ENCODE data around the gene CCDC142.

The CCDC142 gene

DNA sequence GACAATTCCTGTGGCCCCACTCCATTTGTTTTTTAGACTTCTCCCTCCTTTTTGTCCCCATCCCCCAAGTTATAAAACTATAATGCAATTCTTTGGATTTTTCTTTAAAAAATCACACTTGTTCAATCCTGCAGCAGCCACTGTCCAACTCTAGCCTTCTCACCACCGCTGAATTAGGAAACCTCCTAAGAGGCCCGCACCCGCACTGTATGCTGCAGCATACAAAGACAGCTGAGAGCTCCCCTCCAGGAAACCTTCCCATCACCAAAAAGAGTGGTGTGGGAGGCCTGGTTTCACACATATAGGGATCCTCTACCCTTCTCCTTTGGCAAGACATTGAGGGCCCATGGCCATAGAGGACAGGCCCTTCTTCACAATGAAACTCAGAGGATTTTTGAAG is 21.8 kb upstream of the CCDC142 start:
- TF ChIP-seq, protein P1, sequence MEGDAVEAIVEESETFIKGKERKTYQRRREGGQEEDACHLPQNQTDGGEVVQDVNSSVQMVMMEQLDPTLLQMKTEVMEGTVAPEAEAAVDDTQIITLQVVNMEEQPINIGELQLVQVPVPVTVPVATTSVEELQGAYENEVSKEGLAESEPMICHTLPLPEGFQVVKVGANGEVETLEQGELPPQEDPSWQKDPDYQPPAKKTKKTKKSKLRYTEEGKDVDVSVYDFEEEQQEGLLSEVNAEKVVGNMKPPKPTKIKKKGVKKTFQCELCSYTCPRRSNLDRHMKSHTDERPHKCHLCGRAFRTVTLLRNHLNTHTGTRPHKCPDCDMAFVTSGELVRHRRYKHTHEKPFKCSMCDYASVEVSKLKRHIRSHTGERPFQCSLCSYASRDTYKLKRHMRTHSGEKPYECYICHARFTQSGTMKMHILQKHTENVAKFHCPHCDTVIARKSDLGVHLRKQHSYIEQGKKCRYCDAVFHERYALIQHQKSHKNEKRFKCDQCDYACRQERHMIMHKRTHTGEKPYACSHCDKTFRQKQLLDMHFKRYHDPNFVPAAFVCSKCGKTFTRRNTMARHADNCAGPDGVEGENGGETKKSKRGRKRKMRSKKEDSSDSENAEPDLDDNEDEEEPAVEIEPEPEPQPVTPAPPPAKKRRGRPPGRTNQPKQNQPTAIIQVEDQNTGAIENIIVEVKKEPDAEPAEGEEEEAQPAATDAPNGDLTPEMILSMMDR (IDR thresholded peaks at IDR 0.05; ENCODE audit: low read depth, low read length) = no peak
- Histone ChIP-seq H3K27me3 (no peaks in the 10 kb centered on the region), H3K9me3 (no peaks in the 10 kb centered on the region), H3K36me3 (peaks cover 26% of the 10 kb centered on the region), H3K4me1 (peaks cover 11% of the 10 kb centered on the region), H3K4me3 (ENCODE audit: low read depth, low read length) (no peak overlapping the region)
- no peak for DNase-seq

DNA sequence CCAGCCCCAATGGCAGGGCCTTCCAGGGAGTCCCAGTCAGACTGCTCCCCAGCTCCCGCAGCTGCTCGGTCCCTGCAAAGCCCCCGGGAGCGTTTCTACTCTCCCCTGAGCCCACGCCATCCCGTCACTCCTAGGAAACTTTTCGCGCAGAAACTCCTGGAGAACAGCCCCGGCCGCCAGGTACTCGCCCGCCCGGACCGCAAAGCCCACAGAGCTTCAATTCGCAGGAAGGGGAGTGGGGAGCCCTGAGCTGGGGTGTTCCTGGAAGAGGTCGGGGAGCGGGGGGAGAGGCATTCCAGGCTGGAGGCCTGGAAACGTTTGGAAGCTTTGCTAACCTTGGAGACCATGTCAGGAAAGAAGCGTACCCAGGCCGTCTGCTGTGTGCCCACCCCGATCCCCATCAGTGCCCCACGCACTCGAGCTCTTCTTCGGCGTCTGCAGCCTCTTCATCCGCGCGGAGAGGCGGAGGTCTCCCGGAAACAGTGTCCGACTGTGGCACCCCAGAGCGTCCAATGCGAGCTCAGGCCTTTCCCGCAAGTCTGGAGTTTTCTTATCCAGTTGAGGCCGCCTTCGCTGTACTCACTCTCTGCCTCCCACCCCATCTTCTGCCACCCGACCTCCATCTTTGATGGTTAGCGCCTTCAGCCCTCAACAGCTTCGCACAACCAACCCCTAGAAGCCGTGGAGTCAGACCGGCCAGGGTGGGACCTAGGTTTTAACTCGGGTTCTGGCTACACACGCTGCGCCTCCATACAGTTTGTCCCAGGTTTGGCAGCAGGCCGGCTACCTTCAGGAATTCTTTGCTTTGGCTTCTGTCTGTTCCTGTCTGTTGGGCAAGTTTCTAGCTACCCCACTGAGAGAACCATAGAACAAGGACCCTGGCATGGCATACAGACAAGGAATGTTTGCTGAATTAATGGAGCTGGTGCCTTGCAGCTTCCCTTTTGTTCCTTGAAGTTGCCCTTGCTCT is 21.0 kb upstream of the CCDC142 start:
- Histone ChIP-seq H3K4me3 (ENCODE audit: low read depth, low read length) (no peak overlapping the region), H3K27me3 (no peaks in the 10 kb centered on the region), H3K36me3 (peaks cover 26% of the 10 kb centered on the region), H3K9me3 (no peaks in the 10 kb centered on the region), H3K4me1 (peaks cover 10% of the 10 kb centered on the region)
- no peak for DNase-seq
- TF ChIP-seq, protein P1 (IDR thresholded peaks at IDR 0.05; ENCODE audit: low read depth, low read length) = no peak

DNA sequence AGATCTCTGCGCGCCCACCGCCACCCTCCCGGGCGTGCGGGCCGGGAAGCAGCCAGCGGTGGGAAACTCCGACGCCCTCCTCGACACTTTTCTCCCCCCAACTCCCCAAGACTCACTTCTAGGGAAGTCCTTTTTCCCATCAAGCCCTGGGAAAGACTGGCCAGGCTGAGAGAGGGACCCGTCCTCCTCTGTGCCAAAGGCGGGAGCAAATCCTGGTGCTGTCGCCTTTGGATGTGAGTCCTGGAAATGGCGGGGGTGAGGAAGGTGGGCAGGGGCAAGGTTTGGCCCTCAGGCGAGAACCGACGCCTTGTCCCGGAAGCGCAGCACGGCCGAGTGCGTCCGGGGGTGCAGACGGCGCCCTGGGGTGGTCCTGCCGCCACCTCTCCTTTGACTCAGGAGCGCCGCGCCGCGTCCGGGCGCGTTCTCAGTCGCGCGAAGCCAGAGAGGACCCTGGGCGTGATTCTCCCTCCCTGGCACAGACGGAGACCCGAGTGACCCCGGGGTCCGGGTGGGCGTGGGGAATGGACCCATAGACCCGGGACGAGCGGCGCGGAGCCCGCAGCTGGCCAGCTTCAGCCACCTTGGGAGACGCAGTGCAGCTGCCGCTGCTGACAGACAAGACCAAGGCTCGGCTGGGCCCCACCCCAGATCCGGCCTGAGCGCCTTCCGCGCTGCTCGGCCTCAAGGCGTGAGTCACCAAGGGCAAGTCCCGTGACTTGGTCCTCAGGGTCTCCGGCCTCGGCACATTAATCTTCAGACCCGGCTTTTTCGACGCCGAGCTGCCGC is 20.1 kb upstream of the CCDC142 start:
- no peaks in the 10 kb centered on the region for H3K9me3 ChIP-seq
- TF ChIP-seq, protein P1 (IDR thresholded peaks at IDR 0.05; ENCODE audit: low read depth, low read length) = no peak
- H3K4me1 ChIP-seq = peaks cover 5% of the 10 kb centered on the region; the same call in 1 of the 2 replicates
- H3K27me3 ChIP-seq = no peaks in the 10 kb centered on the region
- H3K36me3 ChIP-seq = peaks cover 26% of the 10 kb centered on the region
- DNase-seq = no peak
- no peak overlapping the region for H3K4me3 ChIP-seq (ENCODE audit: low read depth, low read length)

DNA sequence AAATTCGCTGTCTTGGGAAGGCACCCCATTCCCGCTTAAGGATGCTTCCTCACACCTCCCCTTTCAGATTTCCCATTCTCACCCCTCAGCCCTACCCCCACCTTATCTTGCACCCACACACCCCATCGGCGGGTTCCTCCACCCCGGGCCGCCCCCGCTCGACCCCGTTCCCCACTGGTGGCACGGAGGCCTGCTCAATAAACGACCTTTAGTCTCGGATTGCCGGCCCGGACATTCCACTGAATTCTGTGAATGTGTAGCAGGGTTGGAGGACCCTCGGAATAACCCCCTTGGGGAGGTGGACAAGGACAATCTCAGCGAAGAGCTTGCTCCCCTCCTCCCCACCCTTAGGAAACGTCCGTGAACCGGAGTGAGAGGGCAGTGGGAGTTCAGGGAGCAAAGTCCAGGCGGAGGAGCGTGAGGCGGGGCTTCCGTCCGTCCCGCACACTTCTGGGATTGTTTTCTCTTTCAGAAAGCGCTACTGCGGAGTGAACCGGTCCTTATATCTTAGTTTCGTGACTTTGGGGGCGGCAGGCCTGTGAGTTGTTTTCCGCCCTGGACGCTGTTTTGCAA is 19.4 kb upstream of the CCDC142 start:
- no peak overlapping the region for H3K4me3 ChIP-seq (ENCODE audit: low read depth, low read length)
- no peaks in the 10 kb centered on the region for H3K9me3 ChIP-seq
- peaks cover 5% of the 10 kb centered on the region; the same call in 1 of the 2 replicates for H3K4me1 ChIP-seq
- DNase-seq = no peak
- TF ChIP-seq, protein P1 (IDR thresholded peaks at IDR 0.05; ENCODE audit: low read depth, low read length) = no peak
- H3K27me3 ChIP-seq = no peaks in the 10 kb centered on the region
- H3K36me3 ChIP-seq = peaks cover 26% of the 10 kb centered on the region

DNA sequence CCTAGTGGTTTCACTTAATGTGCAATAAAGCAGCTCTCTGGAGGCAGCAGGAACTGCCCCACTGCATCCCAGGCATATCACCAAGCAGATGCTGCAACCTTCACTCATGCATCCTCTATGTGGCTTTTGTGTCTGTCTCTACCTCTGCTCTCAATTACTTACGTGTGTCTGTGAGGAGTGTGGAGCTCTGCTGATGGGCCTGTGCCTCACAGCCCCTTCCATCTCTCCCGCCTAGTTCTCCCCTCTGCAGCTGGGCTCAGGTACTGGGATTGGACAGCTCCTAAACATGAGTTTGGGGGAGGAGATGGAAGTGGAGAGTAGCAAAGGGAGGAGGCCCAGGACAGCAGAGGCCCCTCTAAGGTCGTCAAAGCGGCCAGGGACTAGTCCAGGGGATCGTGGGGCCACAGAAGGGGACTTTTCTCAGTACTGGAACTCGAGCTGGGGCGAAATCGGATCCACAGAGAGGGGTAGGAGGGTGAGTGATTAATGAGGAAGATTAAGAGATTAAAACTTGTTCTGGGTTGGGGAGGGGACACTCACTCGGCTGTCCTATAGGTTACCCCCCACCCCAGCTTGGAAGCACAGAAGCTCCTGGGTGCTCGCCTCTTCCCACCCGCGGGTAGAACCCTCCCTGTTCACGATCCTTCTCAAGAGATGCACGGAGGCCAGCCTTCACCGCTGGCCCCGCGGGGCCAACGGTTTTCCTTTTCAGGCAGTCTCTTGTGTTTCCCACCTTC is 18.7 kb upstream of the CCDC142 start:
- Histone ChIP-seq H3K4me1 (peaks cover 5% of the 10 kb centered on the region; the same call in 1 of the 2 replicates), H3K4me3 (ENCODE audit: low read depth, low read length) (no peak overlapping the region), H3K36me3 (peaks cover 24% of the 10 kb centered on the region), H3K9me3 (no peaks in the 10 kb centered on the region), H3K27me3 (no peaks in the 10 kb centered on the region)
- DNase-seq = no peak
- TF ChIP-seq, protein P1 (IDR thresholded peaks at IDR 0.05; ENCODE audit: low read depth, low read length) = no peak

Data from BE2C (cell line).